Measurements from ENCODE around the gene CD8A.
"Not testable (repeated sequence)": the region's sequence is repeated elsewhere in the genome, so short reads cannot be mapped to it uniquely, and the experiment has no call there.

CD8A gene

DNA sequence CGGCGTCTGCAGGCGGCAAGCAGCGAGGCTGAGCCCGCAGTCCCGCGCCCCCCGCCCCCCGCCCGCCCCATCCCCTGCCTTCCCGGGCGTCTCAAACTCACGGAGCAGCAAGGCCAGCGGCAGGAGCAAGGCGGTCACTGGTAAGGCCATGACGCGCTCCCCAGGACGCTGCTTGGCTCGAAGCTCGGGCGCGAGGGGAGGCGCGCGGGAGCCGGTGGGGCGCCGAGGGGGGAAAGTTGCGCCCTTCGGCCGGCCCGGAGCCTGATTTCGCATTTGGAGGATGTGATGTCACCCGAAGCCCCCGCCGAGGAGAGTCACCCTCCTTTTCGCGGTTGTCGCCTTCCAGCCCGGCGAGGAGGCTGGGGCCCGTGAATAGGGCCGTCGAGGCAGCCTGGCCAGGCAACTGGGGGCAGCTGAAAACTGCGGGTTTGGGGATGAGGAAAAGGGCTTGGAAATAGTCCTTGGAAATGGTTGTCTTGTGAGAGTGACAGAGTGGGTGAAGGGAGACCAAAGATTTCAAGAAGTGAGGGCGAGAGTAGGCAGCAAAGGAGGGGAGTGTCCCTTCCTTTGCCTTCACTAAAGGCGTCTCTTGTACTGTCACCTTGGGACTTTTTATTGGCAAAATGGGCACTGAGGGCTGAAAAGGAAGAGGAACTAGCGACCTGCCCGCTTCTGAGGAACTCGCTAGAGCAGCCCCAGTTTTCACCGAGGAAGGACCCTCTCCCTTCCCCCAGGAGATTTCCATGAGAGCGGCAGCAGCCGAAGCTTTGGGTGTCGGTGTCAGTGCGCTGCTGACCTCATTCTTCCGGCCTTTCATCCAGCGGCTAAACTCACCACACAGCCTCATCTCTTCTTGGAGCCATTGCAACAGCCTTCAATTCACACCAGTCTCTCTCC is at the start of gene CD8A:
CD8A (minus strand) TSS at position 238 of the 897 bp plus-strand sequence; CDS start at position 150, 88 bp downstream.
- no peak for DNase-seq

DNA sequence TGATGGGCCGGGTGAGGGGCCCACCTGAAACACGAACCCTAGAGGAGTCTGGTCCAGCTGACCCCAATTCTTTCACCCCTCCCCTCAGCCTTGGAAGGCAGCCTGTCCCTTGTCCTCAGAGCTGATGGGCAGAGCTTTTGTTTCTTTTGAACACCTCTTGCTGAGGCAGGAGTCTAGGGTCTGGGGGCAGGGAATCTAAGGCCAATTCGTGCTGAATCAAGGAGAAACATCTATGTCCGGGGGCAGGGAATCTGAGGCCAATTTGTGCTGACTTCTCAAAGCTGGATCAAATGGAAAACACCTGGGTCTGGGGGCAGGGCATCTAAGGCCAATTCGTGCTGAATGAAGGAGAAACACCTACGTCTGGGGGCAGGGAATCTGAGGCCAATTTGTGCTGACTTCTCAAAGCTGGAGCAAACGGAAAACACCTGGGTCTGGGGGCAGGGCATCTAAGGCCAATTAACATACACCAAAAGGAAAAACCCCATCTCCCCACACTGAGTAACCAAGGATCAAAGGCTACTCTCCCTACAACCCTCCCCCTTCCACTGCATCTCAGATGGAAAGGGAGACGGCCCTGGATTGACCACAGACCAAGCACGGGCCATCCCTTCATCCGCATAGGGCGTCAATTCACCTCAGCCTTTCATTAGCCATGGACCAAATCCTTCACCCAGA is 49.3 kb upstream of the CD8A start:
- DNase-seq: not testable (repeated sequence)

DNA sequence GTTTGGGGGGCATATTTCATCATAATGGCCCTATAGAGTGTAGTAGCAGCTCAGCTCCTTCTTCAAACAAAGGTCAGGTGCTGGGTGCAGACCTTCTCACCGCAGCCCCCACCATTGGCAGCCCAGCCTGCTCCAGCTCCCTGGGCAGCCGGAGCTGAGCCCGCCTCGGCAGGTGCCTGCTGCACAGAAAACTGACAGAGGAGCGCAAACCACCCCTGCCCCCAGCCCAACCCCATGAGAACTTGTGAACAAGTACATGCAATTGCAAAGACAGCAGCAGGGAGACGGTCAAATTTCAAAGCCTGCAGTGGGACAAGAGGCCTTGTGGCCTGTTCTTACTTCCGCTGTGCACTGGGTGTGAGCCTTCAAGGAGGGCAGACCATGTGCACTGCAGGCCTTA is 48.7 kb upstream of the CD8A start:
- not testable (repeated sequence) for DNase-seq

DNA sequence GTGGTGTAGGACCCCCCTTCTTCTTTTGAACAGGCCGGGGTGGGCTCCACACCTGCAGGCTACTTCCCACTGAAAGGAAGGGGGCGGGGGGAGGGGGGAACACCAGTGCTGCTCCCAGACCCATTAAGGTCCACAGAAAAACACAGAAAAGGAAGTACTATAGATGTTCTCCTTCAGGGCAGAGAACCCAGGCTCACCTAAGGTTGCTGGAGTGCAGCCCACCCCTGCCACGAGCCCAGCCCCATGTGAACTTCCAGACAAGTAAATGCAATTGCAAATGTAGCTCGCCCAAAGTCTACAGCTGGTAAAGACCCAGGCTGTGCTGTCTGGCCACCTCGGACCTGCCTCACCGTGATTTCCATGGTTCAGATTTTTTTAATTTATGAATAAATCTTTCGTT is 47.0 kb upstream of the CD8A start:
- DNase-seq: not testable (repeated sequence)

DNA sequence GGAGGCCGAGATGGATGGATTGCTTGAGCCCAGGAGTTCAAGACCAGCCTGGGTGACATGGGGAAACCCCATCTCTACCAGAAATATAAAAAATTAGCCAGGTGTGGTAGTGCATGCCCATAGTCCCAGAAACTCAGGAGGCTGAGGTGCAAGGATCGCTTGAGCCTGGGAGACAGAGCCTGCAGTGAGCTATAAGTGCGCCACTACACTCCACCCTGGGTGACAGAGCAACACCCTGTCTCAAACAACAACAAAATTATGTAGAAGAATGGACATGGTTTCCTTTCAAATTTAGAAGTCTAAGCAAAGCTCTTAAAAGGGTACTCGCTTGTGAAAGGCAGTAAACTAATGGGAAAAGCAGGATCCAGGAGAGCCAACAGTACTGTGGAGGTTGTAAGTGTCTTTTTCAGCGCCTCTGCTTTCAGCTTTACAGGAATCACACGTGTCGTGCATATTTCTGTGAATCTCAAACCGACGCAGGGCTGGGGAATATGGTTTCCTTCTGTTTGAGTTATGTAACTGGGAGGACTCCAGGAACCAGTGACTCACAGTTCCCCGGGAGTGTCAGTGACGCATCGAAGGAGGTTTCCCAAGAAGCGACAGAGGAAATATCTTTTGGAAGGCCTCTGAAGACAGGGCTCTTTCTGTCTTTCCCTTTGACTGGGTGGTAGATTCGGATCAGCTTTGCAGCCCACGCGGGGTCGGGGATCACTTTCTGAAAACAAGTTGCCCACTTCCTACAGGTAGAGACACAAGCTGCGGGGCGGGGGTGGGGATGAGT is 46.4 kb upstream of the CD8A start:
- not testable (repeated sequence) for DNase-seq

DNA sequence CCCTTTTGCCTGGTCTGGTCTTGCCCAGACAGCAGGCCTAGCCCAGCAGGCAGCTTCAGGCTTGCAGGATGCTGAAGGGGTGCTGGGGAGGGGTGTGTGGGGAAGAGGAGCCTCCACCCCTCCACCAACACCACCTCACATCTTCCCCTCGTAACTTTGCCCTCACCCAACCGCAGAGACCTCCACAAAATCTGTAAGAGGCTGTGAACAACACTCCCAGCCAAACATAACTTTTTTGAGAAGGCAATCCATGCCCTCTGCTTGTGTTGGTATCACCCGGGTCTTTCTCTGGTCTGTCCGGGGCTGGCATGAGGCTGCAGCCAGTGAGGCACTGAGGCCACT is 44.8 kb upstream of the CD8A start:
- not testable (repeated sequence) for DNase-seq

DNA sequence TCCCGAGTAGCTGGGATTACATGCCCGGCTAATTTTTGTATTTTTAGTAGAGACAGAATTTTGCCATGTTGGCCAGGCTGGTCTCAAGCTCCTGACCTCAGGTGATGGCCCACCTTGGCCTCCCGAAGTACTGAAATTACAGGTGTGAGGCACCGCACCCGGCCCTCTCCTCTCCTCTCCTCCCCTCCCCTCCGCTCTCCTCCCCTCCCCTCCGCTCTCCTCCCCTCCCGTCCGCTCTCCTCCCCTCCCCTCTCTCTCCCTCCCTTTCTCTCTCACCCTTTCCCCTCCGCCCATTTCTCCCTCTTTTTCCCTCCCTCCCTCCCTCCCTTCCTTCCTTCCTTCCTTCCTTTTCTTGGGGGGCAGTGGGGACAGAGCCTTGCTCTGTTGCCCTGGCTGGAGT is 42.6 kb upstream of the CD8A start:
- DNase-seq: no peak

DNA sequence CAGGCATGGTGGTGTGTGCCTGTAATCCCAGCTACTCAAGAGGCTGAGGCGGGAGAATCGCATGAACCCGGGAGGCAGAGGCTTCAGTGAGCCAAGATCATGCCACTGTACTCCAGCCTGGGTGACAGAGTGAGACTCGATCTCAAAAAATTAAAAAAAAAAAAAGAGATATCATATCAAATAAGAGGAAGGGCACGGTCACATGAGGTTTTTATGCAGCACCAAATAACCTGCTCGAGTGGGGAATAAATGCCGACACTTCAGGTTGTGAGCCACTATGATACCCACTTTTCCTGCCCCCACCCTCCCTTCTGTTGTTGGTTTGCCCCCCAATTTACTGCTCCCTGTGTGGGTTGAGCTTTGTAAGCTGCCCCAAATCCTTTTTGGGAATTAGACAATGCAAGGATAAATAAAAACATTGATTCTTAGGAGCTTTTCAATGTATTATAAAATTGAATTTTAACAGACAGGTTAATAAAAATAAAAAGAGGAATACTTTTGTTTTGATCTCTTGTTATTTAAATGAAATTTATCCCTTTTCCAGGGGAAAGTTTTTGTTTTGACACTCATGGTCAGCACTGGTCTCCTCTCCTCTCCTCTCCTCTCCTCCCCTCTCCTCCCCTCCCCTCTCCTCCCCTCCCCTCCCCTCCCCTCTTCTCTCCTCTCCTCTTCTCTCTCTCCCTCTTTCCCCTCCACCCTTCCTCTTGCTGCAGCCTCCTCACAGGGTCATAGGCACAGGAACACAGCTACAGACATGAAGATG is 41.8 kb upstream of the CD8A start:
- DNase-seq: no peak

DNA sequence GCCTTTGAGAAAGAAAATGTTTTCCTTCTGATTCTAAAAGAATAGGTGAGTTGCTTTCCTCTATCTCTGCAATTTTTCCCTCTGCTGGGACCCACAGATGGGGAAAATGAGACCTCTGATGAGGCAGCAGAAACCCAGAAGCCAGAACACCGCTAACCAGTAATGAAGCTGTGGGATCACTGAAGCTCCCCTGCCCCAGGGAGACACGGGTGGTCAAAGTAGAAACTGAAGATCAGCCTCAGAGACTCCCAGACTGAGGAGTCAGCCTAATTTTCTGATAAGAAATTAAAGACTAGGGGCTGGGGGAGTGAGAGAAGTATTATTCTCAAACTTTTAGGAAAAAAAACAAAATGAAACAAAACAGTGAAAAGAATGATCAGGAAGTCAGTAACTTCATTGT is 40.8 kb upstream of the CD8A start:
- no peak for DNase-seq

DNA sequence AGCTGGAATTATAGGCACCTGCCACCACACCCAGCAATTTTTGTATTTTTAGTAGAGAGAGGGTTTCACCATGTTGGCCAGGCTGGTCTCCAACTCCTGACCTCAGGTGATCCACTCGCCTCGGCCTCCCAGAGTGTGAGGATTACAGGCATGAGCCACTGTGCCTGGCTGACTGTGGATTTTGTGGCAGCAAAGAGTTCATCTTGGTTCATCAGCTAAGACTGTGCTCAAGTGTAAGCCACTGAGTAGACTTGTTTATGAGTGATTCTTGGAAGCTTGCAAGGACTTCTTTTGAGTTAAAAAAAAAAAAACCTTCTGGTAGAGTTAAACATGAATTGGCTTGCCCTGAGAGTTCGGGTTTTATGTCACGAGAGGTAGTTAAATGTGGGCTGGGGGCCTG is 36.2 kb upstream of the CD8A start:
- no peak for DNase-seq

DNA sequence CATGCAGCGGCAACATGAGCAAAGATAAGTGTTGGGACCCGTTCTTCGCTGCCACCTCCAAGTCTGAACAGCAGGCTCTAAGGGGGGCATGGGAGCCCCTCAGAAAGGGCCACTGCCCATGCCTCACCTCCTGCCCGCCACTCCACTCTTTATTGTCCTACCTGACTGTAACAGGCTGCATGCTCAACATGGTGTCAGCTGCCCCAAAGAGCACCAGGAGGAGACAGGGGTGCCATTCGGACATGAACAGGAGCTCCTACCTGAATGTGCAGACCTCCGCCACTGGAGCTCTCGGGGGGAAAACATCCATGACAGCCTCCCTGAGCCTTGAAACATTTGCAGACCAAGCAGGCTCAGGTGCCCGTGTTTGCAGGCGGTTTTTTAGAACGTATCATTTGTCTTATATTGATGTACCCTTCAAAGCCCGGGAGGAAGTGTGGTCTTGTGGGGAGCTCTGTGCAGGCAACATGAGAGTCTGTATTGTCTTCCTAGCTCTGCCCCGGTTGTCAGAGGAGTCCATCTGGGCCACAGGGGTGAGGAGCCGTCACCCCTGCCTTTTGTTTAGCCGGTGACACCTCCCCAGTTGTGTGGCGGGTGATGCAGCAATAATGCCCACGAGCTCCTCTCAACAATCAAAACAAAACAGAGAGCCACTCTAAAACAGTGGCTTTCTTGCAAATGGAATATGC is 35.1 kb upstream of the CD8A start:
- no peak for DNase-seq

DNA sequence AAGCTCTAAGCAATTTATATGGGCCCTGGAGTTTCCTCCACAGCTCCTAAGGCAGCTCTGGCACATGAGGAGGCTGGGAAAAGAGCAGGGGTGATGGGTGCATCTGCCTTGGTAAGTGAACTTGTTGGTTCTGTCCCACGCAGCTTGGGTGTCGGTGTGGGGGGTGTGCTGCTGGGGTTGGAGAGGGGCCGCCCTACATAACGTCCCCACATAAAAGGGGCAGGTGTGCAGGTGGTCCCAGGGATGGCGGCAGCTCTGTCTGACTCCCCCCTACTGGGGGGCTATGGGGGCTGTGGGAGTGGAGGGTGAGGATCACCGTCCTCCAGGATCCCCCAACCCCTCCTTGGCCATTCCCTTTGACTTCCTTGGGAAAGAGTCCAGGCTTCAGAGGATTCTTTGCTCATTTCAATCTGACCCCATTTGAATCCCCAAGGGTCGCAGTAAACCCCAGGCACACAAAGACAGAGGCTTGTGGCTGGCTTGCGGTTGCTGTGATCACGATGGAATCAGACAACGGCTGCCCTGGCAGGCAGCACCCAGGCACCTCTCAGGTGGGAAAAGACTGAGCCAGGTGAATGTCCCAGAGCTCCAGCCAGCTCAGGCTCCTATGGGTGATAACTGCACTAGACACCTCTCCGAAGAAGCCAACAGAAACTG is 34.5 kb upstream of the CD8A start:
- no peak for DNase-seq

DNA sequence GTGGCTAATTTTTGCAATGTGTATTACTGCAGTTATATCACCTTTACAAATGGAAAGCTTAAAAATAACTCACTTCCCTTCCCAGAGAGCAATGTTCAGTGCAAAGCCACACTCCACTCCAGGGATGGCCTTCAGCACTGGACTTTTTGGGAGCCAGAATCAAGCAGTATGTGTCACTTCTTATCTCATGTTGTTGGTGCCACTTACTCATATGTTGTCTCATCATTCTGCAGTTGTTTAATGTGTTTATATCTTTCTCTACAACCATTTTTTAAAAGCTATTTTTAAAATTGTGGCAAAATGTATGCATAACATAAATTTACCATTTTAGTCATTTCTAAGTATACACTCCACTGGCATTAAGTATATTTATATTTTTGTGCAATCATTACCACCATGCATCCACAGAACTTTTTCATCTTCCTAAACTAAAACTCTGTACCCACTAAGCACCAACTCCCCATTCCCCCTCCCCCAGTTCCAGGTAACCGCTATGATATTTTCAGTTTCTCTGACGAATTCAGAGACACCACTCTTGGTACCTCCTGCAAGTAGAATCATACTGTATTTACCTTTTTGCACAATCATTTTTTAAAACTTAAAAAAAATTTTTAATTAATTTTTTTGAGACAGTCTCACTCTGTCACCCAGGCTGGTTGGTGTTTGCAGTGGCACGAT is 32.1 kb upstream of the CD8A start:
- DNase-seq: no peak

DNA sequence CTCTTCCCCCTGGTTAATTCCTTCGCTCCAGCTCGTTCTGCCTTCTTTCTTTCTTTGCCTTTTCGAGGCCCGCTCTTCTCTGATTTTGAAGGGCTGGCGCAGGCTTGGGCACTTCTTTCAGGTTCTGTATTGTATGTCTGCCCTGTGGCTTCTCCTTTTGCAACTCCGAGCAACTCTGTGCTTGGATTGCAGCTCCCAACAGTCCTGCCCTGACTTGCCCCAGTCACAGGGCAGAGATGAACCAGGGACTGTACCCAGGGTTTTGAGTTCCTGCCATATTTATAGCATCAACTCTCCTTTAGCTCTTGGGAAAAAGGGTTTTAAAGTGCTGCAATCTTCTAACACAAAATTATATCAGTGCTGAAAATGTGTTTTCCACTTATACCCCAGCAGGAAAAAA is 31.1 kb upstream of the CD8A start:
- DNase-seq: no peak

DNA sequence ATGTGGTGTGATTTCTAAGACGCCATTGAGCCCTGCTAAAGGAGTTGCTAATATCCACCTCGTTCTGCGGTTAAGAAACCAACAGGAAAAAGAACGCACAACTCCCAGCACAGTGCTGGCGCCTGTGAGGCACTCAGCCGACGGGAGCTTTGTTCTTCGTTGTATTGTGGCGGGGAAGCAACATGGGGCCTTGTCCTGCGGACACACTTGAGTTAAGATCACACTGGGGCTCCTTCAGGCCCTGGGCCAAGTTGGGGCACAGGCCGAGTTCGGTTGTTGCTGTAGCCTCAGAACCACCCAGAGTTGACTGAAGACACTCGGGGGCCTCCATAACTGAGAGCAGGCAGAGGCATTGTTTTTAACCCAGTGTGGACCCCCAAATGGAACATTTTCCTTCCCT is 30.6 kb upstream of the CD8A start:
- DNase-seq: no peak

DNA sequence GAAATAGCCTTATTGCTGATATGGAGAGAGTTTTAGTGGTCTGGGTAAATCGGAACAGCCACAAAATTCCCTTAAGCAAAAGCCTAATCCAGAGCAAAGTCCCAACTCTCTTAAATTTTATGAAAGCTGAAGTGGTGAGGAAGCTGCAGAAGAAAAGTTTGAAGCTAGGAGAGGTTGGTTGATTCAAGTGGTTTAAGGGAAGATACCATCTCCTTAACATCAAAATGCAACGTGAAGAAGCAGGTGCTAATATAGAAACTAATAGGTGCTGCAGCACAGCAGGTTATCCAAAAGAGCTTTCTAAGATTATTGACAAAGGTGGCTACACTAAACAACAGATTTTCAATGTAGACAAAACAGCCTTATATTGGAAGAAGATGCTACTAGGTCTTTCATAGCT is 28.2 kb upstream of the CD8A start:
- DNase-seq: no peak

DNA sequence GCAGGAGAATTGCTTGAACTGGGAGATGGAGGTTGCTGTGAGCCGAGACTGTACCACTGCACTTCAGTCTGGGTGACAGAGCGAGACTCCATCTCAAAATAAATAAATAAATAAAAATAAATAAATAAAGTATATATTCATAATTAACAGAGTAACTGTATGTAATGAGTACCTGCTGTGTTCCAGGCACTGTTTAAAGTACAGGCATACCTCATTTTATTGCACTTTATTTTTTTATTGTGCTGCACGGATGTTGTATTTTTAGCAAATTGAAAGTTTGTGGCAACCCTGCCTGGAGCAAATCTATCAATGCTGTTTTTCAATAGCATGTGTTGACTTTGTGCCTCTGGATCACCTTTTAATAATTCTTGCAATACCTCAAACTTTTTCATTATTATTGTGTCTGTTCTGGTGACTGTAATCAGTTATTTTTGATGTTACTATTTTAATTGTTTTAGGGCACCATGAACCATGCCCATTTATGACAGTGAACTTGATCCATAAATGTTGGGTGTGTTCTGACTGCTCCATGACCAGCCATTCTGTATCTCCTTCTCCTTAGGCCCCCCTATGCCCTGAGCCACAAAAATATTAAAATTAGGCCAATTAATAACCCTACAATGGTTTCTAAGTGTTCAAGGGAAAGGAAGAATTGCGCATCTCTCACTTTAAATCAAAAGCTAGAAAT is 27.5 kb upstream of the CD8A start:
- no peak for DNase-seq

DNA sequence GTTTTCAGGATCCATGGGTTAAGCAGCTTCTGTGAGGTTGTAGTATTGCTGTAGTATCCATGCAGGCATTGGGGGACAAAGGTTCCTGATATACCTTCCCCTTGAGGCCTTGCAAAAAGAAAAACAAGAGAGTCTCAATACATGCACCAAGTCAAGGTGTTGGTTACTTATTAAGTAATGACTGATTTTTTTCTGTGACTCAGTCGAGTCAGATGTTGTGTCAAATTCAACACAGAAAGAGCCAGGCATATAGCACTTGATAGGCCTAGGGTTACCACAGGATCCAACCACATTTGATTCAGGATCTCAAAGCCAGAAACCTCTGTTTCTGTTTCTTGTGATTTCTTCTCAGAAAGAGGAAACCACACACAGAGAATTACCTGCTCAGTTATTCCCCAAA is 24.9 kb upstream of the CD8A start:
- DNase-seq: no peak

DNA sequence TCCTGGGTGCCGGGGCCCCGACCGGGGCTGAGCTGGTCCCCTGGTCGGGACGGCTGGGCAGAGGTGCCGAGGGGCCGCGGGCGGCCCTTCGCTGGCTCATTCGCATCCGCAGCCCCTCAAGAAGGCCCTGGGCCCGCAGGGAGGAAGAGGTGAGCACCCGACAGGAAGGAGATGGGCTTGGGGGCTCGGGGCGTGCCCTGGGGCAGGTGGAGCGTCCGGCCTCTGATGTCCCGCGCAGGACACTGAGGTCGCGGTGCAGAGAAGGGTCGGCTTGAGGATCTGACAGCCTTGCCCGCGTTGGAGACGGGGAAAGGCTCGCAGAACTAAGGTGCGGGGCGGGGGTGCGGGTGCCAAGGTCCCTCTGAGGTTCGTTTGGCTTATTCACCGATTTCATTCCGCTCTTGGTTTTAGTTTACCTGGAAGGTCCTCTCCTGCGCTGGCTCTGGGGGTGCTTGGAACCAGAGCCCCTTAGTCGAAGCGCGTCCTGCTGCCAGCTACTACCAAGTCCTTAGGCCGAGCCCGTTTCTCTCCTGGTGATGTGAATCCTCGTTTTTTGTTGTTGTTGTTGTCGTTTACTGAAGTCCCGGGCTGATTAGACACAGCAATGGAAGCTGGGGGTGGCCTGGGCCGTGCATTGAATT is 18.9 kb upstream of the CD8A start:
- no peak for DNase-seq

Measured in activated CD4-positive, CD25-positive, alpha-beta regulatory T cell (primary cell).